Measurements from ENCODE around the gene RGS6.

RGS6 gene

GRCh38 chr14:72597252-72598233 is 665.3 kb downstream of the RGS6 start:
- no peak for DNase-seq

DNA sequence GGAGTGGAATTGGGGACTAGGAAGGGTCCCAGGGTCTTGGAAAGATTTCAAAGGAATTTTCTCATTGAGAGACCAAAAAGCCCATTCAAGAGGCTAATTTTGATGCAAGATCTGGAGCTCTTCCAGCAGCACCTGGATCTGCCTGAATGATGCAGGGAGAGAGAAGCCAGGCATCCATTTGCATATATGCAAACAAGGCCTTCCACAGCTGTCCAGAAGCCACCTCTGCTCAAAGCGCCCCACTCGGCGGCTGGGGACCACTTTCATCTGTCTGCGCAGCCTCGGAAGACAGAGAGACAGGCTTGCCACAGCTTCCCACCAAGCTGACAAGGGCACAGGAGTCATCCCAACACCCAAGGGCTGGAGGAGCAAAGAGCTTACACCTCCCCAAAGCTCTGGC is 666.1 kb downstream of the RGS6 start:
- DNase-seq: no peak

DNA sequence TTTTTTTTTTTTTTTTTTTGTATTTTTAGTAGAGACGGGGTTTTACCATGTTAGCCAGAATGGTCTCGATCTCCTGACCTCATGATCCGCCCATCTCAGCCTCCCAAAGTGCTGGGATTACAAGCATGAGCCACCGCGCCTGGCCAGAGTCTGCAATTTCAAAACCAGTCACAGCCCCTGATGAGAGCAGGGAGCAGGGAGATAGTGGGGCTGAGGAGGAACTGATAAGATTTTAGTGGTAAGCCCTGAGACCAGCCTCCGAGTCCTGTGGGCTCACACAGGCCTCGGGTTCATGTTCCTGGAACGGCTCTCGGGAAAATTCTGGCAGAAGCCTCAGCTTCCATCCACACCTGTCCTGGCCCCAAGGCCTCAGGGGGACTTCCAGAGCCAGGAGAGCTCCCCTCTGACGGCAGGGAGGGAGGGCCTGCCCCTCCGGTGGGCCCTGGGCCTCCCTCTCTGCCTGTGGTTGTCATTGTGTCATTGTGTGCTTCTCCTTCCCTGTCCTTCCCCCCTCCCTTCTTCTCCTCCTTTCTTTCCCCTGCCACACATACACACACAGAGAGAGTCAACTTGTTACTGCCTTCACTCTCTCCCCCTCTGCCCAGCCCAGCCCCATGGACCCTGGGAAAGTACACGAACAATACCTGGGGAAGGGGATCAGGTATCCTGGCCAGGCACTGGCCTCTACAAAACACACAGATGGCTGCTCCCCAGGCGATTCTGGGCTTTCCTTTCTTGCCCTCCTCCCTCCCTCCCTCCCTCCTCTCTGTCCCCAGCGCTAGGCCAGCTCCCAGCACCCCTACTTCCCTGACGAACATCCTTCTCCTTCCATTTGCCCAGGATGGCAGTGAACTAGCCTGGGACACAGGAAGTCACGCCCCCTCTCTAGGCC is 667.6 kb downstream of the RGS6 start:
- no peak for DNase-seq

GRCh38 chr14:72600551-72601330 is 668.5 kb downstream of the RGS6 start:
- DNase-seq: no peak

GRCh38 chr14:72603639-72604038 is 671.4 kb downstream of the RGS6 start:
- no peak for DNase-seq

DNA sequence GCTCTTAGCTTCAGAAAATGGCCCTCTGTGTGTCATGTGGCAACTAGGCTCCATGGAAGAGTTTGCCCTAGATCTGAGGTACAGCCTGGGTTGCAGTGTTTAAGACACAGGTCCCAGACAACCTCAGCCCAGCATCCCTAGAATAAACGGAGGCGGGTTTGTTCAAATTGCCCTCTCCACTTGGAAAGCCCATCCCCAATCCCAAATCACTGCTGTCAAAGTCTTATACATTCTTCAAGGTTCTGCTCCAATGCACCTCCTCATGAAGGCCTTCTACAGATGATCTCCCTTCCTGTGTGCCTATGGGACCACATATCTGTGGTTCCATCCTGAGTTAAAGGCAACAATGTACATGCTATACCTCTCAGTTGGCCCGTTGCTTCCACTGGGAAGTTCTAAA is 671.9 kb downstream of the RGS6 start:
- DNase-seq: no peak

- no peak for DNase-seq
Observed at GRCh38 chr14:72605096-72605920, 673.1 kb downstream of the RGS6 start.

DNA sequence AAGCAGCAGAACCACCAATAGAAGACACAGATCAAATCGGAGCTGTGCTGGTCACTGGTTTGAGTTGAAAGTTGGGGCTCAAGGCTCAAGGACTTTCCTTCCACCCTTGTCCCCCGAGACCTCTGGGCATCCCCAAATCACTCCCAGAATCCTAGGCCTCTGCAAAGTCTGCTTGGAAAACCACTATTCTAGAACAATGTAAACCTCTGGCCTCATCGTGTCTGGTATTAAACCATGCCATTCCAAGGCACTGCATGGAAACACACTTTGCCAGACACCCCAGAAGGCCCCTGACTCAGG is 673.6 kb downstream of the RGS6 start:
- no peak for DNase-seq

GRCh38 chr14:72606879-72607278 is 674.6 kb downstream of the RGS6 start:
- DNase-seq: no peak

DNA sequence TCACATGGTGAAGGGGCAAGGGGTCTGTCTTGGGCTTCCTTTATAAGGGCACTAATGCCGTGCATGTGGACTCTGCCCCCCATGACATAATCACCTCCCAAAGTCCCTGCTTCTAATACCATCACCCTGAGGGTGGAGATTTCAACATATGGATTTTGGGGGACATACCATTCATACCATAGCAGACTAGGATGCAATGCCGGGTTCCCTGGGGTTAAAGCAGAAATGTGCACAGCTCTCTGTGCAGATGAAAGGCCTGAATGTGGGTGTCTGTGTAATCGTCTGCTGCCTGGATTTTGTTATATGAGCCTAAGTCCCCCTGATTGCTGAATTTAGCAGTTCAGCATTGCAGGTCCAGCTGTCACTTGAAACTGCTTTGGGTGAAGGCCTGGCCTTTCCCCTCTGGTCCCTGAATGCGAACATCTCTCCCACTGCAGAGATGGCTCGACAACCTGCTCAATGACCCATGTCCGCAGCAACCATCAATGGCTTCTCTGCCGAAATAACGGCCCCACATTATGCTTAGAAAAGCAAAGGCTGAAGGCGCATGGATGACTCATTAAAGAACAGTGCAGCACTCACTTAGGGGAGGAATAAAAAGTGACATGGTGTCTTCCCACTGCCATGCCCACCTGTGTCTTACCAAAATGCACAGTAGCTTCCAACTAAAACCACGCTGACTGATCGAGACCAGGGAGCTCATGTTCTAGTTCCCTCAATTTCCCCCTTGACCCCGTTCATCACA is 675.3 kb downstream of the RGS6 start:
- no peak for DNase-seq

- DNase-seq: no peak
Observed at GRCh38 chr14:72608391-72609204, 676.4 kb downstream of the RGS6 start.

- DNase-seq: no peak
Observed at GRCh38 chr14:72609205-72609916, 677.1 kb downstream of the RGS6 start.

GRCh38 chr14:72610096-72610830 is 678.0 kb downstream of the RGS6 start:
- no peak for DNase-seq

DNA sequence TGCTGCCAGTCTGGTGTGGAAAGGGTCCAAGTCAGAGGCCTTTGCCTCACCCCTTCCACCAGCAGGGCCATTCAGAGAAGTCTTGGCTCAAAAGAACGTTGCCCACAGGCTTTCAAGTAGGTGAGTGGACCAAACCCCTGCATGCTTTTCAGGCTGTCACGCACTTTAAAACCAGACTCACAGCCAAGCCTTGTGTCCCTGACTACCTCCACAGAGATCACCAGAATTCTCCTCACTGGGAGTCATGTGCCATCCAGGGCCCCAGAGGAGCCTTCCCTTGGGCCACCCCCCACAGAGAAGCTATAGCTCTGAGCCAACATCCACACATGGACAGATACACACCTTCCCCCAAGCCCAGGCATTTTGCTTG is 678.6 kb downstream of the RGS6 start:
- DNase-seq: no peak

GRCh38 chr14:72611506-72611905 is 679.3 kb downstream of the RGS6 start:
- DNase-seq: no peak

DNA sequence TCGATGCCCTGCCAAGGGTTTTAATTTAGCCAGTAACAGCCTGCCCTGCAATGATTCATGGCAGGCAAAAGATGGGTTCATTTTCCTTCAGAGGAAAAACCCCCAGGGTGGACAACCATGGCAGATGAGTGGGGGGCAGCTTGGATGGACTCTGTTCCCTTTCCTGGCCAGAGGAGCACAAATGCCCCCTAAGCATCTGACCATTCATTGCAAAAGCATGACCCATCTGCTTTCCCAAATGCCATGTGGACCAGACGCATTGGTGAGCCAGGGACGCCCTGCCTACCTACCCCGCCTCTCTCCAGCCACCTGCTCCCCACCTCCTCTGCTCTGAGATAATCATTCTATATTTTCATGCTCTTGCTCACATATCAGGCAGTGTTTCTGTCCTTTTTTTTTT is 679.8 kb downstream of the RGS6 start:
- DNase-seq: no peak

GRCh38 chr14:72613231-72613974 is 681.2 kb downstream of the RGS6 start:
- DNase-seq: no peak

- DNase-seq: no peak
Observed at GRCh38 chr14:72613975-72614319, 681.7 kb downstream of the RGS6 start.

DNA sequence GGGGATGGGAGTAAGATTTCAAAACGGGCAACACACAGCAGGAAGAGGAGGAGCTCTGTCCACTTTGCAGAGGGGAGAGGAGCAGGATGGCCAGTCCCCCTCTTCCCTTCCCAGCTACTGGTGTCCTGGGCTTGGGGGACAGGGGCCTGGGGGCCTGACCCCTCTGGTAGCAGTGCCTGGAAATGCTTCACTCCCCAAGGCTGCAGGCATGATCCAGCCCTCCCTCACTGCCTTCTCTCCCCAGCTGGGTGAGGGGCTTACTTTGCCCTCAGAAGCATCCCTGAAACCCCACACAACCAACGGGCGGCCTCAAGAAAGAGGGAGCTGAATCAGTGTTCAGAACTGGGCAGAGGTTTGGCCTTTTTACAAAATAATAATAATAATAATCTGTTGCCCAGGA is 682.1 kb downstream of the RGS6 start:
- DNase-seq: no peak

Measured in left hindlimb (tissue), 1 donor.